NCI-H1417 treated with DMSO at 0.1 percent for 48 hours (cell line): ENCODE measurements around the gene USP21.

Experiments
- DNase-seq: peaks from one replicate; lab custom pipeline; 2025; lab: John Stamatoyannopoulos, UW

Gene USP21

DNA sequence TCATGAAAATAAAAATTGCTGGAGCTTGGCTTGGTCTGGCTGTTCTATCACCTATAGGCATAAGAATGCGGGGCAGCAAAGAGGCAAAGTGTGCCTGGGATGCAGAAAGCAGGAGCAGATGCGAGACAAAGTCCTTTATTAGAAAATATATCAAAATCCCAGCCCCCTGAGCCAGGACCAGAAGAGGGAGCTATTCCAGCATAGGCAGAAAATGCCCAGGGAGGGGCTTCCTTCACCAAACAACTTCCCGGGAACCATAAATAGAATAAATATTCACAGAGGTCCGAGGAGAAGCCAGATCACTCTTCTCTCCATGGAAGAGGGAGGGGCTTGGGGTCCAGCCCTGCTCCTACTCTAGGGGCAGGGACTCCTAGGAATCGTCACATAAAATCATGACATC is 11.9 kb downstream of the USP21 start:
- no peak for DNase-seq

DNA sequence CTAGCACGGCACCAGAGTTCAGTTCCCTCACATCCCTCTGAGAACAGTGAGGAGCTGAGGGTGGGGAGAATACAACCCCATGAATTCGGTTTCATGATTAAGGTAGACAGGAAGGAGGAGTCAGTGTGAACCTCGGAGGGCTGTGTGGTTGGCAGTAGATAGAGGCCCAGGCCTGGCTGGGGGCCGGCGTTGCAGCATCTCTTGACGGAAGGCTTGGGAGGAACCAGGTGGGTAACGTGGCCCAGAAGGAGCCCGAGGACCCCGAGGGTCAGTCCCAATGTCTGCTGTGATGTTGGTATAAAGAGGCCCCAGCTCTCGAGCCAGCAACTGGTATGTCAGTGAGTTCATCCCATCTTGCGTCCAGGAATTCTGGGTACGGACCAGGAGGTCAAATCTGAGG is 12.4 kb downstream of the USP21 start:
- no peak for DNase-seq

DNA sequence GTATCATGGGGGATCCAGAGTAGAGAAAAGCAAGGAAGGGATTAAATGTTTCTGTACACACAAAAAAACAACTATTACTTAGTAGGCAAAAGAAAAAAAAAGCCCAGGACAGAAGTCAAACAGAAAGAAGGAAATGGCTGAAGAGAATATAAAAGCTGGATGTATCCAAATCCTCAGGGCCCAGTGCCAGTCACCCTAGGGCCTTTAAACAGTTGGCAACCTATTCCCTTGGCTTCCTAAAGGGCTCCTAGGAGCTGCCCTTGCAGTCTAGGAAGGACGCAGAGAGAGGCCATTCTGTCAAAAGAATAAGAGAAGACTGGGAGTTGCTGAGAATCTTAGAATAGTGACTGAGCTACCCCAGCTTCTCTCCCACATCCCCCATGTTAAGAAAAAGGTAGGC is 13.0 kb downstream of the USP21 start:
- DNase-seq, result no peak

DNA sequence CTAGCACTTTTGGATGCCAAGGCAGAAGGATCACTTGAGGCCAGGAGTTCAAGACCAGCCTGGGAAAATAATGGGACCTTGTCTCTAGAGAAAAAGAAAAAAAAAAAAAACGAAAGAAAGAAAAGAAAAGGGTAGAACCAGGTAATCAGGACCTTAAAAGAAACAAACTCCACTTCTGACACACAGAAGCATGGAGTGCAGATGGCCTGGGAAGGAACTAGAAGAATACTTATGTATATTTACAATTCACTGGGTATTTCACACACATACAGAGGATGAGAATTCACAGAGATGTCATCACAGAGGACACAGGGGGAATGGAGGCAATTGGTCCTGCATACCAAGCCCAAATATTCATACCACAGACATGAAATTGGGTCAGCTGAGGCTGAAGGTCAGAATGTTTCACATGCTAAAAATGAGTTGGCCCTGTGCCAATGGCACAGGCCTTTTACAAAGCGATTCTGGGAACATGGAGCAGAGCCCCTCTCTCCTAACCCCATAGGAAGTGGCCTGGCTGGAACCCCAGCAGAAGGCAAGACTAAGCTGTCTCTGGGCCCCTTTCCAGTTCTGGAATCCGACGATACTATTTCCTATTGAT is 13.6 kb downstream of the USP21 start:
- DNase-seq, result no peak

DNA sequence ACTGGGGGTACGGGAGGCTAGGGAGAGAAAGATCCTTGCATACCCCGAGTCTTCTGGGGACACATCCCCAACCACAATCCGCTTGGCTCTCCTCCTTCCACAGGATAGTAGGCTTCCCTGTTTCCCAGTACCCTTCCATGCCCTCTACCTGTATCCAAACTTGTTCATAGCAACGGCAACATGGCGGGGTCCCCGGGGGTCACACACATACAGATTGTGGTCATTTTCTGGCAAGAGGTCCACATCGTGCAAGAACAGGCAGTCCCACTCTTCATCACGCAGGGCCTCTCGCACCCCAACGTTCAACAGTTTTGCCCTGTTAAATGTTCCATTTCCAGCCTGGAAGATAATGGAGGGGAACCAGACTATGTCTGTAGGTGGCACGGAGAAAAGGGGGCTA is 14.4 kb downstream of the USP21 start:
- no peak for DNase-seq

DNA sequence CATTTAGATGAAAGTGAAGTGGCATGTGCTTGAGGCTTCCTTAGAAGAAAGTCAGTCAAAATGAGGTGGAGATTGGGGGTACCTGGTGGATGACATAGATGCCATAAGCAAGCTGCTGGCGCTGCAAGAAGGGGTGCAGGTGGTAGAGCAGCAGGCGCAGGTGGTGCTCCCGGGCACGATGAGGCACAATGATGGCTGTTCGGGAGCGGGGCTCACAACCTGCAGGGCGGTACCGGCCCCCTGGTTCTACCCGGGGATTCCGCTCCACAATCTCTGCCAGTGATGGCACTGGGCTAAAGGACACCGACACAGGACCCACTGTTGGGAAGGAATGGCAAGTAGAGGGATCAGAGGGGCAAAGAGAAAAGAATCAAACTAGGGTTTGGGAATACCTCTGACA is 15.6 kb downstream of the USP21 start:
- DNase-seq, result no peak

DNA sequence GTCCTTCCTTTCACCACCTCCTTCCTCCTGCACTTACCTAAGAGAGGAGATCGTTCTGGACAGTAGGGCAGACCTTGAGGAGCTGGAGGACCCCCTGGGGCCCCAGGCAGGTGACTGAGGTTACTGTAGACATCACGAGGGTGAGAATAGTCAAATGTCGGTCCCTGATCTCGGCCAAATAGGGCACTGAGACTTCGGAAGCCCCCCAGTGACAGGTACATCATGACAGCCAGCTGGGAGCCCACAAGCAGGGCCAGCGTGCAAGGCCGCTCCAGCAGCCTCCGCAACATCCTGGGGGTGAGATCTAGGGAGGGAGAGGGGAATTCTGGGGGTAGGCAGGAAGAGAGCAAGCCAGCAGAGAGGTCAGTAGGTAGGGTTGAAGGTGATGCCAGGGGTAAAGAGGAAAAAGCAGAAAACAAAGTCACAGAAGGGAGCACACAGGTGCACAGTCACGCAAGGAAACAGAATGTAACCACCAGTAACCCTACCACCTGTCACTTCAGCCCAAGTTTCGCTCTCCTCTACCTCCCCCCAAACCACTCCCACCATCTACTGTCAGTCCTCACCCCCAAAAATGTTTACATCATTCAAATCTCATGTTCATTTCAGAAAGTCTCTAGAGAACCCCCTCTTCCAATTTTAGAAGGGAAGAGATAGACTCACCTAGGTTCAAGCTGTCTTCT is 16.6 kb downstream of the USP21 start:
- no peak for DNase-seq

DNA sequence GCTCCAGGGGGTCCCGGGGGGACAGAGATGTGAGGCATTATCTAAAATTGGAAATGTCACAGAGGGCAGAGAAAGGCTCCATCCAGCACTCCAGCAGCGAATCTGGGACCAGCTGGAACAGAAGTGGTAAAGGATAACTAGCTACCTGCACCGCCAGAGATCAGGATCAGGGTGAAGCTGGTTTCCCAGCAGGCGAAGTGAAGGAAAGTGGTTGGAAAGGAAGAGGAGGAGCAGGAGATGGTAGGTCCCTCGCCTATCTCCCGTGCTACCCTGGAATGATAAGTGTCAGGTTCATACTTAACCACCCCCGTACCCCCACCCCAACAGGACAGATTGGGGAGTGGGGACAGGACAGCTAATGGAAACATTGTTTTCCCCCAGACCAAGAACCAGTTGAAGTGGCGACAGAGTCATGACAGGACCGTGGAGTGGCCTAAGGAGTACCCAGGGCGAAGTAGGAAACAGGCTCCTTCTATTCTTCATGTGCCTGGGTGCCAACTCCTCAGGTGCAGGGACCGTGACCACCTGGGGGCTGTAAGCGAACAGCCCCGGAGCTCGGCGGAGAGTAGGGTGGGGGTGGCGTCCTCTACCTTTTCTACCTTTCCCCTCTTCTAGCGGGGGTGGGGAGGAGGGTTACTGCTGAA is 17.3 kb downstream of the USP21 start:
- no peak for DNase-seq

DNA sequence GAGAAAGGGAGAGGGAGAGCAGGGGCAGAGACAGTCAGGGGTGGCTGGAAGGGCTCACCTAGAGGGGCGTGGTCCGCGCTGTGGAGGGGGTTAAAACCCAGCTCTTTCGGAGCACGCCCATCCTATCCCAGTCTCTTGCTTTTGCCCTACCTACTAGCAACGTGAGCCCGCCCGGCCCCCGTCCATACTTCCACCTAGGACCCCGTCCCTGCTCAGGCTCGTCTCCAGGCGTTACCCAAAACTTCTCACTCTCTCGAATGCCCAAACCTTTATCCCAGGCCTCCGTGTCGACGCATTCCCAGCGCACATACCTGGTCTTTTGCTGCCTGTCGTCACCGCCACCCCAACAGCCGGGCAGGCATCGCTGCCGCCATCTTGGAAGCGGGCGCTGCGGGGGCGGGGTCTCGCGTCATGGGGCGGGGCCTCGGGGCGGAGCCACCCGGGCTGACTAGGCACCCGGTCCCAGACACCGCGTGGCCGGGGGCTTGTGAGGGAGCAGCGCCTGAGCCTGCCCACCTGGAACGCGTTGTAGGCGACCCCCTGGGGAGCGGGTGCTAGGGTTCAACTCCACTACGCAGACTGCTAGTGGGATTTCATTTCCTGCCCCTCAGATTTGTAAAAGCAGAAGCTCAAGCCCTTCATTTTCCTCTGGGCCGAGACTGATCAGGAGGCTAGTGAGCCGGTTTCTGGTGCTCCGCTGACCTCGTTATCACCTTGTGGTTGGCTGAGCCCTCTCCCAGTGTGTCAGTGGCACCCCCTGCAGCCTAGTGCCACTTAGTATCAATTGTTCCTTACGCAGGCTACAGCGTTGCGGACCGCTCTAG is 18.0 kb downstream of the USP21 start, which contains the start of gene B4GALT3:
Gene B4GALT3 (minus strand): TSS at position 396 of the 824 bp plus-strand sequence. CDS start 1,447 bp downstream, outside the sequence.
- DNase-seq, result peak; percentile 76

DNA sequence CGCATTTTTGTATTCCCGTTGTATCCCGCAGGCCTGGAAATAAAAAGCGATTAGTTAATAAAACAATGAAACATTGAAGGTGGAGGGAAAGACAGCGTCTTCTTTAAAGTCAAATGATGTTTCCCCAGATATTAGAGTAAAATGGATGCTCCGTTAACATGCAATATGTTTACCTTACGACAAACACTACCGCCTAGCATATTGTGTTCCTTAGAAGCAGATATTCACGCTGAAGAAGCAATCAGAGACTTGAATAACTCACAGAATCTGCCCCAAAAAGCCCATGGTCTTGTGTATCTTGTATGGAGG is 18.6 kb downstream of the USP21 start:
- DNase-seq, result peak; percentile 76

DNA sequence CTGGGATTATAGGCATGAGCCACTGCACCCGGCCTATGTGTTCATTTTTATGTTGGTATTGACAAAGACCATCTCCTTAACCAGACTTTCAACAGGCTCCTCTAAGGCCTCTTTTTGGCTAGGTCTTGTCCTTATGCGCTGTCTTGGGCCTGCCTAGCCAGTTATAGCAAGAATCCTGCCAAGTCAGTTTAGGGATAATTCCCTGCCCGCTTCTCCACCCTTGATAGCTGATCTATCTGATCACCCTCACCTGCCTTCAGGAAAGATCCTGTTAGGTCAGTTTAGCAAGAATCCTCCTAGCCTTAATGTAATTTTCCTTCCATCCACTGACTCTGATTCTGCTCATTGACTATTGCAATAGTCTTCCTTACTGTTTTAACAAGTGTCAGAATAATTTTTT is 20.4 kb downstream of the USP21 start:
- DNase-seq, result no peak

DNA sequence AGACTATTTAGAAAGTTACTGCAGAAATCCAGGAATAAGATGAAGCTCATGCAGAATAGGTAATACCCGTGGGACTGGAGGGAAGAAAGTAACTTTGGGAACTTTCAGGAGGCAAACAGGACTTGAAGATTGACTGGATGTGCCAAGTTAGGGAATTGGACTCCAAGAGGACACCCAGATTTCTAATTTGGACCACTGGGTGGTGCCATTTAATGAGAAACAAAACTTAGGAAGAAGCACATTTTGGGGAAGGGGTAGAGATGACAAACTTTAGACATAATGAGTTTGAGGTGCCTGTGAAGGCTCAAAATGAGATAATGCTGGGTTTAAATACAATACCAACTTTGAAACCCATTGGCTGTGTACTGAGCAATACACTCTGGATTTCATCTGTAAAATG is 21.3 kb downstream of the USP21 start:
- DNase-seq, result no peak

DNA sequence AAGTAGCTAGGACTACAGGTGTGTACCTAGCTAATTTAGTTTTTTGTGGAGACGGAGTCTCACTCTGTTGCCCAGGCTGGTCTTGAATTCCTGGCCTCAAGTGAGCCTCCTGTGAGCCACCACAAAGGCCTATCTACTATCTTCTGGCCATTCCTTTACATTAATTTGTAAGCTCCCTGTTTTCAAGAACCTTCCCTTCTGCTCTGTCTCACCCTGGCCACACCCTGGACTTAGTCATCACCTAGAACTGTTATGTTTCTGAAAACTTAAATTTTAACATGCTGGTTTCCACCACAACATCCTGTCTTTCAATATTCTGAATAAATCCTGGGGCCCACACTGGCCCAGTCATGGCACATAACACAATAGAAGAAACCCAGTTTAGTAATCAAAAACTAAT is 22.9 kb downstream of the USP21 start:
- DNase-seq, result no peak

DNA sequence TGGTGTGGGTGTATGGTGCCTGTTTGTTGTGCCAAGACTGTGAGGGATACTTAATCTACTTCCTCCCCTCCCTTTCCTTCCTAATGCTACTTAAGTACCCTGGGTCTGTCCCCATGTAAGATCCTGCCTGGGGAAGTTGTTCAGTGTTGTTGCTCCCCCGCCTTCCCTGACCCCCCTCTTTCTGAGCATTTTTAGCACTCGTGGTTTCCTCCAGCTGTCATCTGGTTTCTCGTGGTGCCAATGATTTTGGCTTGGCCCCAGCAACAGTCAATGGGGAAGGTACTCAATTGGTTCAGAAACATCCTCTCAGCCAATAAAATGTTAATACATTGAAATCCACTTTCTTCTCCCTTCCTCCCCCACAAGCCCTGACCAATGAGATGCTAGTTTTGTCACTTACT is 26.0 kb downstream of the USP21 start:
- no peak for DNase-seq

DNA sequence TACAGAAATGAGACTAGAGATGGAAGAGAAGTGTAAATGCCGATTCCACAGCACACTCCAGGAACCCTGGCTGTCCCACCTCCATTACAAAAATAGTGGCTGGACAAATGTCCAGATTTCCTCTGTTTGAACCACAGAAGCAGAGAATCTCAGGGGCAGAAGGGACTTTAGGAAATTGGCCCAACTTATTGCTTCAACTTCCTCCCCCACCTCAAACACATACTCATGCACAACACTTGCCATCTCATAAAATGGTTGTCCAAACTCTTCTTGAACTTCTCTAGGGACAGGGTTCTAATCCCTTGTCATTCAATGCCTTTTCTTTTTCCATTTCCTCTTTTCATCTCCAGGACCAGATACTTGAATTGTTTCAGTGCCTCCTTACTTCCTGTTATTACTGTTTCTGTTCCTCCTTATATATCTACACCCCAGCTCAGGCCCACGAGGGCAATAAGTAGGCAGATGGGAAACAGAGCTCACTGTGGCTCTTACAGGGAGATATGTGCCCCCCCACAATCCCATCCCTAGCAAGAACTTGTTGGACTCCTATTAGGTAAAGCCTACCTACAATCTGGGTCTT is 26.5 kb downstream of the USP21 start:
- DNase-seq, result no peak

DNA sequence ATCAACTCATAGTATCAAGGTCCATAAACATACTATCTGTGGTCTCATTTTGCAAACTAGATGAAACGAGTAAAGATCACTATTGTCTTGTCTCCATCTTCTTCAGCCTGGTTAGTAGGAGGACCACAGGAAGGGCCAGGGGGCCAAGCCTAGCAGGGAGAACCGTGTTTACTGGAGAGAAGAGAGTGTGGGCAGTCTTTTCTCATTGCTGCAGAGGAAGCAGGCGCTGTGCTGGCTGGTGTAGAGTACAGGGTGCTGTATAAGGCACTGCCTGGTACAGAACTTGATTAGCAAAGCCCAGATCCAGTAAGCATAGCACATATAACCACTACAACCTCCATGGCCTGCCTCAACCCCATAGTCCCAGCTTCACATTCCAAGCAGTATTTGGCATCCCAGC is 28.0 kb downstream of the USP21 start:
- no peak for DNase-seq

DNA sequence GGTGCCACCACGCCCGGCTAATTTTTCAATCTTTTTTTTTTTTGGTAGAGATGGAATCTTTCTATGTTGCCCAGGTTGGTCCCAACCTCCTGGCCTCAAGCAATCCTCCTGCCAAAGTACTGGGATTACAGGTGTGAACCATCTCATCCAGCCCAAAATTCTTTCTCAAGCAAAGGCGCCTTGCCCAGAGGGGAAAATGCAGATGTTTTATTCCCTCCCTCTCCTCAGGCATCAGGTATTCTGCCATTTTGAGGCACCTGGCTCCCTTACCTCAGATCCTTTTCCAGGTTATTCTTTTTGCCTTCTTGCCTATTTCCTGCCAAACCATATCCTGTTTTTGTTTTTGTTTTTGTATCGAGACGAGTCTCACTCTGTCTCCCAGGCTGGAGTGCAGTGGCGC is 29.1 kb downstream of the USP21 start:
- DNase-seq, result no peak

DNA sequence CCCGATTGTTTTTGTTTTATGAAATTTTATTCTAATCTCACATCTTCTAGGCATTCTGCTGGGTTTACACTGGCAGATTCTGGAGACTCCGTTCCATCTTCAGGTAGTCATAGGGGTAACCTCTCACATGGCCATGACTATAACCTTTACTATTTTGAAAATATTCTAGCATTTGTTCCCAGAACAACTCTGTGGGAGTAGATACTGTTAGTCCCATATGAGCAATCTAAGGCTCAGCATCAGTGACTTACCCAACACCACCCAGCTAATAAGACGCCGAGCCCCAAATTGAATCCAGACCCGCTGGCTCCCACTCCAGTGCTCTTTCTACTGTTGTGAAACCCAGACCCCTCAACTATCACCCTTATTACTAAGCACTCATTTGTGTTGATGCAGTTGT is 29.7 kb downstream of the USP21 start:
- no peak for DNase-seq

DNA sequence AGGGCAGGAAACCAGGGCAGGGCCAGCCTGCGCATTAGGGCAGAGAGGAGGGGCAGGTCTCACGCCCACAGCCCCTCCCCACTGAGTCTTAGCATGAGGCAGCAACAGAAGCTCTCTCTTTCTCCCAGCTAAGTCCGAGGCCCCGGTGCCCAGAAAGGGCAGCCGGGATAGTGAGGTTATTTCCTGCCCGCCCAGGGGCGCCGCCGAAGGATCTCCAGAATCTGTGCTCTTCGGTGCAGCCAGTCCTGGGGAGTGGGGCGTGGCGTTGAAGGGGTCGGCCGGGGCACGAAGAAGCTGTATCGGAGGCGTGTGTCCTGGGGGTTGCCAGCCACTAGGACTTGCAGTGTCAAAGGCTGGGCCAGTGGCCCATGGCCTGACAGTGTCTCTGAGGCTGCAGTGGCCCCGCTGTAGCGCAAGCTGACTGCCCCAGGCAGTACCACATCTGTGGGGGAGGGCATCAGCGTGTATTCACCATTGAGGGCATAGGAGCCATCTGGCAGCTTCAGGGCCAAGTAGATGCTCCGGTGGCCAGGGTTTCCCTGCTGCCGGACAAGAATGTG is 31.7 kb downstream of the USP21 start:
- no peak for DNase-seq

DNA sequence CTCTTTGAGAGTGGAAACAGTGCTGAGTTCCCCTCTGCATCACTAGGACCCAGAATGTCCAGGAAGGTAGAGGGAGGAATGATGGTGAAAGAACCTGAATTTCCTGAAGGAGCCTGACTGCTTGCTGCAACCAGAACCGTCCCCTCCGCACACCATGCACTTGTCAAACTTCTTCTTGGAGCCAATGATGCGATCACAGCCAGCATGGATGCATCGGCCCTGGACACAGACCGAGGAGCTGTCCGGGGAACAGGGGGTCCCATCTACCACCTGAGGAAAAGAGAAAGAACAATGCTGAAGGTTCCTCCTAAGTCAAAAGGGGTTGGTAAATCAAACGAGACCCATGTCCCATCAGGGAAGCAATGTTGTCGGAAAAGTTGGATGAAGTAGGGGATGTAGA is 32.7 kb downstream of the USP21 start:
- no peak for DNase-seq

DNA sequence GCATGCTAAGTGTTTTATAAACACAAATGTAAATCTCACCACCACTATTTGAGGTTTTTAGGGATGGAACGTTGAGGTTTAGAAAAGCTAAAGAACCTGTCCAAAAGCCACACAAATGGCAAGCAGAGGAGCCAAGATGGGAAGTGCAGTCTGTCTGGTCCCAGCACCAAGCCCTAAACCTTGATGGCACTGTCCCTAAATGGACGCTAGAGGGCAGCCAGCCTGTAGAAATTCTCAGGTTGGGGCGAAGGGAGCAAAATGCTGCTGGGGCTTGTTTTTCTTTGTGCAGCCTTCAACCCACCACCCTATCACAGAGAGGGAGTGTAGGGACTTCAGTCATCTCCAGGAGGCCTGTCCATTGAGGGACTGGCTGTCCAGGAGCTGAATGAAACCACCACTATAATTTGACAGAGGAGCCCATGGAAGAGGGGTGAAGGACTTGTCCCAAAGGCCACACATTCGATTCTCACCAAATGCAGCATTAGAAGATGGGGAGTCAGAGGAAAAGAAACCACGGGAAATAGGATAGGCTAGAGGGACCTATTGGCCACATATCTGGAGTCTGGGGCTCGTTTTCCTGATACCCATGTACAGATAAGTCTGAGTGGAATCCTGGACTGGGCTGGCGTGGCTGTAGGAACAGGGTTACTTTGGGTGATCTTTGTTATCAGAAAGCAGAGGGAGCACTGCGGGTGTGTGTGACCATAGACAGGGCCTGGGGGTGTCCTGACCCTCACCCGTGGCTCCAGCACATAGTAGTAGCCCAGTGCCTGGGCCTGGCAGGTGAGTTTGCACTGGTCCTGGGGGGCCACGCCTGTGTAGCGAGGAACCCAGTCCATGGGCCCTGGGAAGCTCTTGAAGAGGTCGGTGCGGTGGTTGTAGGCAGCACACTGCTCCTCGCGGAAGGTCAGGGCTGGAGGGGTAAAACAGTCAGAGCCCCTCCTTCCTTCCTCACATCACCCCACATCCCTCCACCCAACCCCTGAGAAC is 33.5 kb downstream of the USP21 start:
- DNase-seq, result peak; percentile 12
